Tibial nerve (tissue), 4 donors: Measurements from ENCODE around the gene TGFB3. TPM values are rescaled to one million over a fixed set of nuclear protein-coding genes. Genes with fewer than 3 reads are reported as not detected.

ENCODE experiments used
- DNase-seq, 2 donors: peaks; one replicate each; pipeline ENCODE4 v3.0.0-alpha.2; 2019; ENCODE audit warnings: low spot score in 2 of 2
- H3K27ac ChIP-seq, 4 donors: fragments of 200-600 bp; sonication (generic) in 3 of 4; one replicate each; pipeline ENCODE4 v1.5.1; 2017 to 2019; ENCODE audit warnings: mild to moderate bottlenecking in 1 of 4
- H3K27me3 ChIP-seq, 2 donors: fragments of 200-600 bp; sonication (generic) in 1 of 2; one replicate each; pipeline versions ENCODE4 v1.5.1 to v1.6.0; 2017 to 2019
- H3K36me3 ChIP-seq, 3 donors: fragments of 200-600 bp; sonication (generic); one replicate each; pipeline ENCODE4 v1.5.1; 2018 to 2019
- H3K4me1 ChIP-seq, 4 donors: fragments of 200-600 bp; sonication (generic) in 3 of 4; one replicate each; pipeline ENCODE4 v1.5.1; 2017 to 2019
- H3K4me3 ChIP-seq, 4 donors: fragments of 200-600 bp; sonication (generic) in 3 of 4; one replicate each; pipeline ENCODE4 v1.5.1; 2017 to 2019; ENCODE audit warnings: mild to moderate bottlenecking in 1 of 4, moderate library complexity in 1 of 4
- H3K9me3 ChIP-seq, 4 donors: fragments of 200-600 bp; sonication (generic) in 3 of 4; one replicate each; pipeline ENCODE4 v1.5.1; 2017 to 2019
- EP300 ChIP-seq, 2 donors: sonication (generic); formaldehyde crosslinking; IDR thresholded peaks; one replicate each; pipeline ENCODE4 v1.6.1; 2017; ENCODE audit warnings: antibody characterized with exemption in 2 of 2, mild to moderate bottlenecking in 1 of 2
- POLR2A ChIP-seq, 2 donors: fragments of 450-650 bp; IDR thresholded peaks; one replicate each; pipeline ENCODE4 v1.6.1; 2017; ENCODE audit warnings: antibody characterized with exemption in 2 of 2, mild to moderate bottlenecking in 2 of 2, moderate library complexity in 2 of 2
- WGBS, 2 donors: methylation state at CpG; one replicate each; pipeline ENCODE4 v1.1.5; 2018; 5-methylcytosine and 5-hydroxymethylcytosine counted together
- total RNA-seq, 4 donors: library from RNA; depleted of rRNA; stranded (reverse); fragments of >200 nt; gene quantifications; one replicate each; pipeline ENCODE4 v1.1.0, GENCODE V29; 2016
- TF ChIP-seq, protein P1 (sequence below), 5 experiments: fragments of 200-600 bp in 3 of 5; fragments of 450-650 bp in 2 of 5; sonication (generic) in 3 of 5; IDR thresholded peaks; one replicate each; pipeline ENCODE4 v1.5.1; 2016 to 2019; ENCODE audit warnings: antibody characterized with exemption in 5 of 5, mild to moderate bottlenecking in 3 of 5, moderate library complexity in 2 of 5

The TGFB3 gene
- total RNA-seq, 4 donors from 2014 or later, result 3.1 to 10.0 (median 5.6) TPM

DNA sequence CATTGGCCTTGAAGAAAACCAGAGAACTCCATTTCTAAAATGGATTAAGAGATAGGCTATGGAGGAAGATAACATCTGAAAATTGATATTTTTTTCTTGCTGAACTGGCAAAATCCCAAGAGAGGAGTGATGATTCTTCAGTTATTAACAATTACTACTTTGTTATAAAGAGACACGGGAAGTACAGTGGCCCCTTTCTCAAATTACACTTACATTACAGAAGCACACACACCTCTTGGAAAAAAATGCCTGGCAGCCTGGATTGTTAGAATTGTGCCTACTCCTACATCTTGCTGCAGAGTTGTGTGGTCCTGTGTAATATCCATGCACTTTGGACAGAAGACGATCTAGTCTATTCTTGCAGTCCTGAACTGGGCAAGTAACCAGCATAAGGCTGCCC is 71.7 kb downstream of the TGFB3 start:
- peaks cover 0 to 24% (median 0%) of the 10 kb centered on the region in 4 donors for H3K4me1 ChIP-seq
- no peaks in the 10 kb centered on the region for H3K9me3 ChIP-seq
- H3K27ac ChIP-seq, result no peak overlapping the region
- no peak overlapping the region for H3K4me3 ChIP-seq
- TF ChIP-seq POLR2A (IDR thresholded peaks at IDR 0.05) (no peak), EP300 (IDR thresholded peaks at IDR 0.05) (no peak)
- TF ChIP-seq, protein P1, sequence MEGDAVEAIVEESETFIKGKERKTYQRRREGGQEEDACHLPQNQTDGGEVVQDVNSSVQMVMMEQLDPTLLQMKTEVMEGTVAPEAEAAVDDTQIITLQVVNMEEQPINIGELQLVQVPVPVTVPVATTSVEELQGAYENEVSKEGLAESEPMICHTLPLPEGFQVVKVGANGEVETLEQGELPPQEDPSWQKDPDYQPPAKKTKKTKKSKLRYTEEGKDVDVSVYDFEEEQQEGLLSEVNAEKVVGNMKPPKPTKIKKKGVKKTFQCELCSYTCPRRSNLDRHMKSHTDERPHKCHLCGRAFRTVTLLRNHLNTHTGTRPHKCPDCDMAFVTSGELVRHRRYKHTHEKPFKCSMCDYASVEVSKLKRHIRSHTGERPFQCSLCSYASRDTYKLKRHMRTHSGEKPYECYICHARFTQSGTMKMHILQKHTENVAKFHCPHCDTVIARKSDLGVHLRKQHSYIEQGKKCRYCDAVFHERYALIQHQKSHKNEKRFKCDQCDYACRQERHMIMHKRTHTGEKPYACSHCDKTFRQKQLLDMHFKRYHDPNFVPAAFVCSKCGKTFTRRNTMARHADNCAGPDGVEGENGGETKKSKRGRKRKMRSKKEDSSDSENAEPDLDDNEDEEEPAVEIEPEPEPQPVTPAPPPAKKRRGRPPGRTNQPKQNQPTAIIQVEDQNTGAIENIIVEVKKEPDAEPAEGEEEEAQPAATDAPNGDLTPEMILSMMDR (IDR thresholded peaks at IDR 0.05), result no peak
- 44 to 49% methylated on average over 2 of the region's 2 CpGs for WGBS, 2 donors
- H3K27me3 ChIP-seq, result no peaks in the 10 kb centered on the region
- H3K36me3 ChIP-seq, result no peaks in the 10 kb centered on the region
- no peak for DNase-seq

DNA sequence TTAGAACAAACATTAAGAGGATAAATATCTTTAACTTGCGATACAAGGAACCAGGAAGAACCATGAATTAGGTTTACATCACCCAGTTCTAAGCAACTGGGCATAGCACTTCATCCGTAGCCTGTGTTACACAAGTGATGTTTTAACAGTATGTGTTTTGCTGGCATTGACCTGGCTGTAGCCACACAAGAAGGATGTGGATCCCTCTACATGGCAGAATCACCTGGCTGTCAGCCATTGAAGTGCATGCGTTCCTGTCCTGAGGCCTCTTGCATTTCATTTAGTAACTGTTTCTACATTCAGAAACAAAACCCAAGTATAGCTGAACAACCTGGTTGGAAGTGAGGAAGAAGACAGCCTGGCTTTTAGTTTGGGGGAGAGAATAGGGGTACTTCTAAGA is 72.2 kb downstream of the TGFB3 start:
- no peak overlapping the region for H3K27ac ChIP-seq
- no peaks in the 10 kb centered on the region for H3K27me3 ChIP-seq
- TF ChIP-seq EP300 (IDR thresholded peaks at IDR 0.05) (no peak), POLR2A (IDR thresholded peaks at IDR 0.05) (no peak)
- TF ChIP-seq, protein P1 (IDR thresholded peaks at IDR 0.05), result no peak
- 80 to 96% methylated on average over 3 of the region's 3 CpGs for WGBS, 2 donors
- H3K9me3 ChIP-seq, result no peaks in the 10 kb centered on the region
- no peak for DNase-seq
- H3K36me3 ChIP-seq, result no peaks in the 10 kb centered on the region
- H3K4me3 ChIP-seq, result no peak overlapping the region
- H3K4me1 ChIP-seq, result peaks cover 0 to 27% (median 0%) of the 10 kb centered on the region in 4 donors

Other genes with a start within 250 kb of the TGFB3 start
- 10 to 100 TPM; 16.2 to 31.4 (median 26.1) TPM for gene IFT43, start 3.8 kb upstream of the TGFB3 start, total RNA-seq
- gene GPATCH2L, start 169.9 kb upstream of the TGFB3 start, total RNA-seq, result 10 to 100 TPM; 56.1 to 76.8 (median 71.7) TPM